Activated T-helper 2 cell treated with anti-CD3 and anti-CD28 coated beads, Interferon-gamma antibody, Interleukin-2, Interleukin-4, amounts not matched to agents 10 μg/mL and 5 μg/mL and 100 μg/mL, durations not matched to agents 14 hours and 24 hours and 36 hours (primary cell): ENCODE results near the gene ZC3HAV1. TPM values are rescaled to one million over a fixed set of nuclear protein-coding genes. Genes with fewer than 3 reads are reported as not detected.
"Not testable (repeated sequence)": the region's sequence is repeated elsewhere in the genome, so short reads cannot be mapped to it uniquely, and the experiment has no call there.

Experiments
- DNase-seq: peaks from one replicate; pipeline ENCODE4 v3.0.0; 2021; ENCODE audit warnings: low spot score
- H3K27ac Mint-ChIP-seq: one replicate; pipeline ENCODE4 v1.8.0; 2021; ENCODE audit warnings: mixed read lengths
- H3K27me3 Mint-ChIP-seq: one replicate; pipeline ENCODE4 v1.8.0; 2021; ENCODE audit warnings: low read depth, mixed read lengths
- H3K36me3 Mint-ChIP-seq: one replicate; pipeline ENCODE4 v1.8.0; 2021; ENCODE audit warnings: low read depth, mixed read lengths
- H3K4me1 Mint-ChIP-seq: one replicate; pipeline ENCODE4 v1.8.0; 2021; ENCODE audit warnings: low read depth, mixed read lengths
- H3K4me3 Mint-ChIP-seq: one replicate; pipeline ENCODE4 v1.8.0; 2021; ENCODE audit warnings: low read depth, mild to moderate bottlenecking, moderate library complexity, mixed read lengths
- H3K9me3 Mint-ChIP-seq: one replicate; pipeline ENCODE4 v1.8.0; 2021; ENCODE audit warnings: mixed read lengths
- intact Hi-C: fragments of 100-400 bp; cut with micrococcal nuclease; formaldehyde crosslinking; loops from one replicate; pipeline ENCODE4 v1.15.1; 2023
- total RNA-seq: library from RNA; stranded (reverse); gene quantifications from 2 replicates; pipeline ENCODE4 v1.2.3, GENCODE V29; 2022

ZC3HAV1 gene
- total RNA-seq, 1 donor from 2014 or later = 76.0 TPM

- intact Hi-C loops = loop anchor here (2.0 to 5.0 kb wide), 3 partner anchors 49 to 263 kb away; partner anchors contain the start of genes FMC1 and LUC7L2
- H3K27ac Mint-ChIP-seq = peak overlapping the region; percentile 88
- no peak for DNase-seq
- H3K9me3 Mint-ChIP-seq = no peaks in the 10 kb centered on the region
- no peaks in the 10 kb centered on the region for H3K27me3 Mint-ChIP-seq
- peaks cover 86% of the 10 kb centered on the region for H3K36me3 Mint-ChIP-seq
- peak overlapping the region; percentile 83 for H3K4me3 Mint-ChIP-seq
- H3K4me1 Mint-ChIP-seq = peaks cover 75% of the 10 kb centered on the region
These were observed 15.5 kb downstream of the ZC3HAV1 start for GRCh38 chr7:139094030-139094429.

GRCh38 chr7:139093512-139093911 lies 16.0 kb downstream of the ZC3HAV1 start:
- intact Hi-C loops = loop anchor here (2.0 to 5.0 kb wide), 2 partner anchors 19 to 264 kb away; partner anchors contain the start of gene LUC7L2
- Mint-ChIP-seq H3K36me3 (peaks cover 85% of the 10 kb centered on the region), H3K4me1 (peaks cover 70% of the 10 kb centered on the region), H3K27ac (peak overlapping the region; percentile 88), H3K4me3 (peak overlapping the region; percentile 83)
- H3K9me3 Mint-ChIP-seq, DNase-seq, H3K27me3 Mint-ChIP-seq: not testable (repeated sequence)

- H3K4me3 Mint-ChIP-seq = peak overlapping the region; percentile 83
- H3K36me3 Mint-ChIP-seq = peaks cover 88% of the 10 kb centered on the region
- peaks cover 74% of the 10 kb centered on the region for H3K4me1 Mint-ChIP-seq
- peaks cover 1% of the 10 kb centered on the region for H3K9me3 Mint-ChIP-seq
- no peak for DNase-seq
- intact Hi-C loops = loop anchor here (2.0 to 5.0 kb wide), 2 partner anchors 17 to 265 kb away; partner anchors contain the start of gene LUC7L2
- H3K27me3 Mint-ChIP-seq = no peaks in the 10 kb centered on the region
- H3K27ac Mint-ChIP-seq = peak overlapping the region; percentile 88
These were observed 17.3 kb downstream of the ZC3HAV1 start for GRCh38 chr7:139092090-139092796.

DNA sequence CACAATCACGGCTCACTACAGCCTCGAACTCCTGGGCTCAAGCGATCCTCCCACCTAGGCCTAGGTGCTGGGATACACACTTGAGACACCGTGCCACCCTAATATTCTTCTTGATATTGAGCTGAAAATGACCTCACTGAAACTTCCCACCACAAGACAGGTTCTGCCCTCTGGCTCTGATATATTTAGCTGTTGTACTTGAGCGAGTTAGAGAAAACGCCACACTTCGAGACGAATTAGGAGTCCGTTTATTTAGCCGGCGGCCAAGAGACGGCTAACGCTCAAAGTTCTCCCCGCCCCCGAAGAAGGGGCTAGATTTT lies 17.9 kb downstream of the ZC3HAV1 start:
- Mint-ChIP-seq H3K36me3 (peaks cover 89% of the 10 kb centered on the region), H3K4me1 (peaks cover 77% of the 10 kb centered on the region), H3K27me3 (no peaks in the 10 kb centered on the region), H3K27ac (peak overlapping the region; percentile 88), H3K9me3 (peaks cover 7% of the 10 kb centered on the region), H3K4me3 (peak overlapping the region; percentile 83)
- intact Hi-C loops = loop anchor here (5.0 kb wide), 1 partner anchor 266 kb away; the partner anchor contains the start of gene LUC7L2
- DNase-seq = no peak

DNA sequence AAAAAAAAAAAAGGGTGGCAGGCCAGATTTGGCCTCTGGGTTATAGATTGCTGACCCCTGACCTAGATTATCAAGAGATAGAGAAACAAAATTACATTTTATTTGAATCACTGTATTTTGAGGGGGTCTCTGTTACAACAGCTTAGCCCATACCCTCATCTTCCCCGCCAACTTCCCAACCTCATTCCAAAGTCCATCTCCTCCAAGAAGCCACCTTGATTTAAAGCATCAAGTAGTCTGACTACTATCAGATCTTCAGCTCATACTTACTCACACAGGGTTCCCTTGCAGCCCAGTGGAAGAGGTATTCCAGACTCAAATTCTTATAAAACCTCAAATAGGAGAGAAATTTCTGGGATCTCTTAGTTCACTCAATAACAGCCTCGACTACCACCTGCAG lies 20.4 kb downstream of the ZC3HAV1 start:
- H3K27me3 Mint-ChIP-seq = no peaks in the 10 kb centered on the region
- intact Hi-C loops = no loop called here

DNA sequence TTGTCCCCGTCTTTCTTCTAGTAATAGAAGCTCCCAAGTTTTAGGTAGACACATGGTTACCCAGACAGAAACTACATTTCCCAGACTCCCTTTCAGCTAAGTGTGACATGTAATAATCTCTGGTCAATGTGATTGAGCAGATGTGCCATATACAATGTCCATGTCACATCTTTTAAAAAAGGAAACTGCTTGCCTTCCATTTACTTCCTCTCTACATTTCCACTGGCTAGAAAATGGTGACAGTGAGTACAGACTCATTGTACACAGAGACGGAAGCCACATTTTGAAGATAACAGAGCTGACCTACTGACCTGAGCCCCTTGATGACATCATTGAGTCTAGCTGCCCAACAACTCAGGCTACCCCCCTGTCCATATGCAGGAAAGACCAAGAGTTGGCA lies 21.3 kb downstream of the ZC3HAV1 start:
- DNase-seq = no peak
- no peak overlapping the region for H3K4me3 Mint-ChIP-seq
- H3K9me3 Mint-ChIP-seq = peaks cover 9% of the 10 kb centered on the region
- peaks cover 72% of the 10 kb centered on the region for H3K4me1 Mint-ChIP-seq
- H3K36me3 Mint-ChIP-seq = peaks cover 91% of the 10 kb centered on the region
- peak overlapping the region; percentile 72 for H3K27ac Mint-ChIP-seq
- intact Hi-C loops = no loop called here
- no peaks in the 10 kb centered on the region for H3K27me3 Mint-ChIP-seq

More for the DNA sequence above, 20.4 kb downstream of the ZC3HAV1 start:
- Mint-ChIP-seq H3K27ac (peak overlapping the region; percentile 10), H3K9me3 (peaks cover 9% of the 10 kb centered on the region), H3K36me3 (peaks cover 92% of the 10 kb centered on the region), H3K4me1 (peaks cover 75% of the 10 kb centered on the region), H3K4me3 (no peak overlapping the region)
- no peak for DNase-seq

GRCh38 chr7:139087212-139087611 lies 22.3 kb downstream of the ZC3HAV1 start:
- no peak for DNase-seq
- no peak overlapping the region for H3K27ac Mint-ChIP-seq
- H3K9me3 Mint-ChIP-seq = peaks cover 9% of the 10 kb centered on the region
- intact Hi-C loops = no loop called here
- no peak overlapping the region for H3K4me3 Mint-ChIP-seq
- peaks cover 92% of the 10 kb centered on the region for H3K36me3 Mint-ChIP-seq
- peaks cover 66% of the 10 kb centered on the region for H3K4me1 Mint-ChIP-seq
- no peaks in the 10 kb centered on the region for H3K27me3 Mint-ChIP-seq

- peaks cover 9% of the 10 kb centered on the region for H3K9me3 Mint-ChIP-seq
- no peak overlapping the region for H3K4me3 Mint-ChIP-seq
- peaks cover 92% of the 10 kb centered on the region for H3K36me3 Mint-ChIP-seq
- H3K4me1 Mint-ChIP-seq = peaks cover 64% of the 10 kb centered on the region
- intact Hi-C loops = no loop called here
- peak overlapping the region; percentile 39 for H3K27ac Mint-ChIP-seq
- H3K27me3 Mint-ChIP-seq = no peaks in the 10 kb centered on the region
- no peak for DNase-seq
These were observed 23.1 kb downstream of the ZC3HAV1 start for GRCh38 chr7:139086454-139086853.

DNA sequence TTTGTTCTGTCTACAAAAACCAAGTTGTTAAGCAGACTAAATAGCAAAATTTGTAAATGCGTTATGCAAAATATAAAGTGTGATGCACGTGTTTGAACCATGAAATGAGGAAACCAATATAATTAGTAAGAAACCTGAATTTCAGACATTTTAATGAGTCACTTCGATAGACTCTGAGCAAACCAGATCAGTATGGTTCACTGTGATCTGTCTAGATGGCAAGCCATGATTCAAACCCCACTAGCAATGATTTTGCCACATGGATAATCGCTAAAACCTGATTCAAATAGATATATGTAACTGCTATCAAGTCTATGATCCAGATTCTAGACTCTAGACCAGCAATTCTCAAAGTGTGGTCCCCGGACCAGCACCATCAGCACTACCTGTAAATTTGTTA lies 24.8 kb downstream of the ZC3HAV1 start:
- peaks cover 98% of the 10 kb centered on the region for H3K36me3 Mint-ChIP-seq
- H3K27ac Mint-ChIP-seq = peak overlapping the region; percentile 83
- H3K27me3 Mint-ChIP-seq = no peaks in the 10 kb centered on the region
- intact Hi-C loops = loop anchor here (1.0 to 2.0 kb wide), 2 partner anchors 11 to 40 kb away; no protein-coding TSS in a partner anchor
- DNase-seq = no peak
- H3K4me1 Mint-ChIP-seq = peaks cover 73% of the 10 kb centered on the region
- H3K9me3 Mint-ChIP-seq = peaks cover 9% of the 10 kb centered on the region
- no peak overlapping the region for H3K4me3 Mint-ChIP-seq

DNA sequence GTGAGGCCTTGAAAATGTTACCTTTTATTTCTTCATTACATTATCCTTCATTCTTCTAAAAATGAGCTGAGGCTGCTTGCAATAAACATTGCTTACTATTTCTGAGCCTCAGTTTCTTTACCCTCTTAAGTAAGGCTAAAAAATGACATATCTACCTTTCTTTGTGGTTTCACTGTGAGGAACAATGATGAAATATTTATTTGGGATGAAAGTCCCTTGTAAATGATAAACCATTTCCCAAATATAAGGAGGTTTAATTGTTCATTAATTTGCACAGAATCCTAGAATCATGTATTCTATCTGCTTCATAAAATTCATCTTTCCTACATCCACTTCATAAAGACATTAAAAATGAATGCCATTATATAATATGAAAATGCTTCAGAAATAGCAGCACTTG lies 27.9 kb downstream of the ZC3HAV1 start:
- Mint-ChIP-seq H3K27ac (peak overlapping the region; percentile 24), H3K27me3 (no peaks in the 10 kb centered on the region), H3K9me3 (peaks cover 1% of the 10 kb centered on the region), H3K4me3 (no peak overlapping the region), H3K4me1 (peaks cover 72% of the 10 kb centered on the region), H3K36me3 (peaks cover 97% of the 10 kb centered on the region)
- intact Hi-C loops = no loop called here
- no peak for DNase-seq

- H3K27me3 Mint-ChIP-seq = no peaks in the 10 kb centered on the region
- peaks cover 96% of the 10 kb centered on the region for H3K36me3 Mint-ChIP-seq
- H3K4me3 Mint-ChIP-seq = peak overlapping the region; percentile 11
- peak overlapping the region; percentile 75 for H3K27ac Mint-ChIP-seq
- intact Hi-C loops = no loop called here
- H3K9me3 Mint-ChIP-seq = no peaks in the 10 kb centered on the region
- no peak for DNase-seq
- peaks cover 67% of the 10 kb centered on the region for H3K4me1 Mint-ChIP-seq
These were observed 28.6 kb downstream of the ZC3HAV1 start for GRCh38 chr7:139080905-139081304.

- Mint-ChIP-seq H3K9me3 (no peaks in the 10 kb centered on the region), H3K36me3 (peaks cover 93% of the 10 kb centered on the region), H3K27ac (peak overlapping the region; percentile 60), H3K4me1 (peaks cover 64% of the 10 kb centered on the region), H3K27me3 (no peaks in the 10 kb centered on the region), H3K4me3 (no peak overlapping the region)
- intact Hi-C loops = loop anchor here (5.0 kb wide), 1 partner anchor 37 kb away; no protein-coding TSS in a partner anchor
- DNase-seq = no peak
These were observed 29.7 kb downstream of the ZC3HAV1 start for GRCh38 chr7:139079861-139080260.

- no peak for DNase-seq
- no peaks in the 10 kb centered on the region for H3K27me3 Mint-ChIP-seq
- intact Hi-C loops = loop anchor here (5.0 kb wide), 1 partner anchor 38 kb away; no protein-coding TSS in a partner anchor
- peaks cover 89% of the 10 kb centered on the region for H3K36me3 Mint-ChIP-seq
- H3K9me3 Mint-ChIP-seq = no peaks in the 10 kb centered on the region
- H3K27ac Mint-ChIP-seq = peak overlapping the region; percentile 40
- H3K4me3 Mint-ChIP-seq = no peak overlapping the region
- H3K4me1 Mint-ChIP-seq = peaks cover 58% of the 10 kb centered on the region
These were observed 30.6 kb downstream of the ZC3HAV1 start for GRCh38 chr7:139078911-139079310.
